Immature natural killer cell (primary cell): Measurements from ENCODE around the gene CA12. TPM values are rescaled to one million over a fixed set of nuclear protein-coding genes. Genes with fewer than 3 reads are reported as not detected.

Experiments used
- DNase-seq, 3 donors: peaks; one replicate each; pipeline ENCODE4 v3.0.0; 2022; ENCODE audit warnings: mixed read lengths in 1 of 3
- H3K27ac Mint-ChIP-seq, 6 donors: one replicate each; pipeline ENCODE4 v1.8.0; 2020; ENCODE audit warnings: mixed read lengths in 6 of 6, mild to moderate bottlenecking in 5 of 6, inconsistent platforms in 4 of 6, moderate library complexity in 3 of 6
- H3K27me3 Mint-ChIP-seq, 3 donors: one replicate each; pipeline ENCODE4 v1.8.0; 2020 to 2021; ENCODE audit warnings: low read depth in 3 of 3, mild to moderate bottlenecking in 3 of 3, mixed read lengths in 3 of 3, moderate library complexity in 3 of 3, inconsistent platforms in 1 of 3
- H3K36me3 Mint-ChIP-seq, 3 donors: one replicate each; pipeline ENCODE4 v1.8.0; 2020; ENCODE audit warnings: mixed read lengths in 3 of 3, inconsistent platforms in 2 of 3, mild to moderate bottlenecking in 2 of 3
- H3K4me1 Mint-ChIP-seq, 2 donors: one replicate each; pipeline ENCODE4 v1.8.0; 2020; ENCODE audit warnings: inconsistent platforms in 2 of 2, mild to moderate bottlenecking in 2 of 2, mixed read lengths in 2 of 2, moderate library complexity in 1 of 2
- H3K4me3 Mint-ChIP-seq, 5 donors: one replicate each; pipeline ENCODE4 v1.8.0; 2020; ENCODE audit warnings: mild to moderate bottlenecking in 5 of 5, mixed read lengths in 5 of 5, inconsistent platforms in 3 of 5, moderate library complexity in 3 of 5
- H3K9me3 Mint-ChIP-seq, 6 donors: one replicate each; pipeline ENCODE4 v1.8.0; 2020; ENCODE audit warnings: mild to moderate bottlenecking in 6 of 6, mixed read lengths in 6 of 6, inconsistent platforms in 4 of 6, moderate library complexity in 3 of 6
- polyA plus RNA-seq, 3 donors: library from polyadenylated mRNA; unstranded; fragments of 300-500 nt; fragmentation: Illumina TruSeq; gene quantifications; one replicate each; pipeline ENCODE4 v1.2.3, GENCODE V29; 2021

CA12 gene
- polyA plus RNA-seq, 3 donors from 2014 or later, result not detected

GRCh38 chr15:63366451-63366850 lies 15.2 kb downstream of the CA12 start:
- H3K36me3 Mint-ChIP-seq, result no peaks in the 10 kb centered on the region
- no peaks in the 10 kb centered on the region for H3K4me1 Mint-ChIP-seq
- H3K4me3 Mint-ChIP-seq, result no peak overlapping the region
- H3K9me3 Mint-ChIP-seq, result no peaks in the 10 kb centered on the region
- no peak overlapping the region for H3K27ac Mint-ChIP-seq
- no peak for DNase-seq
- peaks cover 0 to 5% (median 0%) of the 10 kb centered on the region in 3 donors for H3K27me3 Mint-ChIP-seq

GRCh38 chr15:63365273-63365680 lies 16.4 kb downstream of the CA12 start:
- Mint-ChIP-seq H3K36me3 (no peaks in the 10 kb centered on the region), H3K4me3 (no peak overlapping the region), H3K9me3 (no peaks in the 10 kb centered on the region), H3K27ac (no peak overlapping the region), H3K4me1 (no peaks in the 10 kb centered on the region), H3K27me3 (peaks cover 0 to 4% (median 0%) of the 10 kb centered on the region in 3 donors)
- no peak for DNase-seq

GRCh38 chr15:63364399-63365272 lies 17.0 kb downstream of the CA12 start:
- Mint-ChIP-seq H3K9me3 (no peaks in the 10 kb centered on the region), H3K27me3 (peaks cover 0 to 4% (median 2%) of the 10 kb centered on the region in 3 donors), H3K4me1 (no peaks in the 10 kb centered on the region), H3K36me3 (no peaks in the 10 kb centered on the region), H3K27ac (no peak overlapping the region), H3K4me3 (no peak overlapping the region)
- no peak for DNase-seq

GRCh38 chr15:63363292-63363691 lies 18.4 kb downstream of the CA12 start:
- peaks cover 0 to 4% (median 0%) of the 10 kb centered on the region in 3 donors for H3K36me3 Mint-ChIP-seq
- no peaks in the 10 kb centered on the region for H3K4me1 Mint-ChIP-seq
- no peak overlapping the region for H3K27ac Mint-ChIP-seq
- no peak for DNase-seq
- no peaks in the 10 kb centered on the region for H3K9me3 Mint-ChIP-seq
- peaks cover 0 to 4% (median 2%) of the 10 kb centered on the region in 3 donors for H3K27me3 Mint-ChIP-seq
- H3K4me3 Mint-ChIP-seq, result no peak overlapping the region

- Mint-ChIP-seq H3K27ac (no peak overlapping the region), H3K27me3 (peaks cover 0 to 4% (median 2%) of the 10 kb centered on the region in 3 donors), H3K4me1 (no peaks in the 10 kb centered on the region), H3K4me3 (no peak overlapping the region), H3K9me3 (no peaks in the 10 kb centered on the region), H3K36me3 (peaks cover 0 to 4% (median 0%) of the 10 kb centered on the region in 3 donors)
- DNase-seq, result no peak
Observed at GRCh38 chr15:63362885-63363284, 18.8 kb downstream of the CA12 start.

GRCh38 chr15:63362196-63362595 lies 19.4 kb downstream of the CA12 start:
- peaks cover 0 to 4% (median 0%) of the 10 kb centered on the region in 3 donors for H3K36me3 Mint-ChIP-seq
- H3K9me3 Mint-ChIP-seq, result no peaks in the 10 kb centered on the region
- no peak for DNase-seq
- H3K27me3 Mint-ChIP-seq, result peaks cover 0 to 2% (median 2%) of the 10 kb centered on the region in 3 donors
- no peaks in the 10 kb centered on the region for H3K4me1 Mint-ChIP-seq
- H3K4me3 Mint-ChIP-seq, result no peak overlapping the region
- no peak overlapping the region for H3K27ac Mint-ChIP-seq

- H3K27me3 Mint-ChIP-seq, result peaks cover 0 to 2% (median 2%) of the 10 kb centered on the region in 3 donors
- H3K4me3 Mint-ChIP-seq, result no peak overlapping the region
- no peaks in the 10 kb centered on the region for H3K9me3 Mint-ChIP-seq
- no peak overlapping the region for H3K27ac Mint-ChIP-seq
- peaks cover 0 to 4% (median 0%) of the 10 kb centered on the region in 3 donors for H3K36me3 Mint-ChIP-seq
- DNase-seq, result no peak
- no peaks in the 10 kb centered on the region for H3K4me1 Mint-ChIP-seq
Observed at GRCh38 chr15:63360170-63360569, 21.5 kb downstream of the CA12 start.

GRCh38 chr15:63358241-63359029 lies 23.2 kb downstream of the CA12 start:
- H3K4me3 Mint-ChIP-seq, result no peak overlapping the region
- no peak for DNase-seq
- H3K4me1 Mint-ChIP-seq, result no peaks in the 10 kb centered on the region
- H3K27me3 Mint-ChIP-seq, result peaks cover 0 to 2% (median 0%) of the 10 kb centered on the region in 3 donors
- no peak overlapping the region for H3K27ac Mint-ChIP-seq
- no peaks in the 10 kb centered on the region for H3K9me3 Mint-ChIP-seq
- peaks cover 0 to 4% (median 0%) of the 10 kb centered on the region in 3 donors for H3K36me3 Mint-ChIP-seq

GRCh38 chr15:63357731-63358130 lies 23.9 kb downstream of the CA12 start:
- no peak for DNase-seq
- Mint-ChIP-seq H3K4me3 (no peak overlapping the region), H3K9me3 (no peaks in the 10 kb centered on the region), H3K27ac (no peak overlapping the region), H3K36me3 (peaks cover 0 to 4% (median 0%) of the 10 kb centered on the region in 3 donors), H3K4me1 (no peaks in the 10 kb centered on the region), H3K27me3 (peaks cover 0 to 2% (median 0%) of the 10 kb centered on the region in 3 donors)

GRCh38 chr15:63357061-63357460 lies 24.6 kb downstream of the CA12 start:
- no peaks in the 10 kb centered on the region for H3K9me3 Mint-ChIP-seq
- H3K27ac Mint-ChIP-seq, result no peak overlapping the region
- no peak overlapping the region for H3K4me3 Mint-ChIP-seq
- DNase-seq, result no peak
- H3K4me1 Mint-ChIP-seq, result no peaks in the 10 kb centered on the region
- H3K27me3 Mint-ChIP-seq, result peaks cover 0 to 2% (median 0%) of the 10 kb centered on the region in 3 donors
- H3K36me3 Mint-ChIP-seq, result peaks cover 0 to 4% (median 0%) of the 10 kb centered on the region in 3 donors

- H3K36me3 Mint-ChIP-seq, result peaks cover 0 to 4% (median 0%) of the 10 kb centered on the region in 3 donors
- H3K4me1 Mint-ChIP-seq, result no peaks in the 10 kb centered on the region
- H3K27ac Mint-ChIP-seq, result no peak overlapping the region
- DNase-seq, result no peak
- H3K9me3 Mint-ChIP-seq, result no peaks in the 10 kb centered on the region
- no peak overlapping the region for H3K4me3 Mint-ChIP-seq
- peaks cover 0 to 2% (median 0%) of the 10 kb centered on the region in 3 donors for H3K27me3 Mint-ChIP-seq
Observed at GRCh38 chr15:63354821-63355650, 26.6 kb downstream of the CA12 start.

GRCh38 chr15:63353887-63354286 lies 27.8 kb downstream of the CA12 start:
- Mint-ChIP-seq H3K4me1 (no peaks in the 10 kb centered on the region), H3K36me3 (no peaks in the 10 kb centered on the region), H3K4me3 (no peak overlapping the region), H3K27ac (no peak overlapping the region), H3K9me3 (no peaks in the 10 kb centered on the region), H3K27me3 (no peaks in the 10 kb centered on the region)
- DNase-seq, result no peak

- Mint-ChIP-seq H3K4me3 (no peak overlapping the region), H3K4me1 (no peaks in the 10 kb centered on the region), H3K9me3 (no peaks in the 10 kb centered on the region), H3K27me3 (no peaks in the 10 kb centered on the region), H3K27ac (no peak overlapping the region), H3K36me3 (no peaks in the 10 kb centered on the region)
- no peak for DNase-seq
Observed at GRCh38 chr15:63353261-63353660, 28.4 kb downstream of the CA12 start.
